Nephron progenitor cell (in vitro differentiated cells): ENCODE results near the gene PEMT.

Experiments used
- DNase-seq: peaks from one replicate; pipeline ENCODE4 v3.0.0; 2021
- H3K27ac Mint-ChIP-seq: 2 replicates; pipeline ENCODE4 v1.8.0; 2021; ENCODE audit warnings: mild to moderate bottlenecking, moderate library complexity, mixed read lengths
- H3K27me3 Mint-ChIP-seq: 2 replicates; pipeline ENCODE4 v1.8.0; 2021; ENCODE audit warnings: mild to moderate bottlenecking, low read depth, mixed read lengths; ENCODE audit not compliant: poor library complexity
- H3K36me3 Mint-ChIP-seq: 2 replicates; pipeline ENCODE4 v1.8.0; 2021; ENCODE audit warnings: low read depth, mixed read lengths
- H3K4me1 Mint-ChIP-seq: 2 replicates; pipeline ENCODE4 v1.8.0; 2021; ENCODE audit warnings: mixed read lengths
- H3K4me3 Mint-ChIP-seq: 2 replicates; pipeline ENCODE4 v1.8.0; 2021; ENCODE audit warnings: mild to moderate bottlenecking, moderate library complexity, mixed read lengths
- H3K9me3 Mint-ChIP-seq: 2 replicates; pipeline ENCODE4 v1.8.0; 2021; ENCODE audit warnings: mild to moderate bottlenecking, moderate library complexity, mixed read lengths
- CTCF ChIP-seq: fragments of 200-600 bp; sonication (generic); IDR thresholded peaks from 2 replicates; pipeline ENCODE4 v1.5.0; 2021; ENCODE audit warnings: antibody characterized with exemption

Gene PEMT

GRCh38 chr17:17566896-17567513 is 24.5 kb downstream of the PEMT start:
- Mint-ChIP-seq H3K9me3 (no peaks in the 10 kb centered on the region), H3K36me3 (no peaks in the 10 kb centered on the region), H3K4me1 (peaks cover 33% of the 10 kb centered on the region), H3K4me3 (no peak overlapping the region), H3K27ac (no peak overlapping the region), H3K27me3 (peaks cover 5% of the 10 kb centered on the region)
- no peak for DNase-seq
- no peak for TF ChIP-seq CTCF

- no peak for TF ChIP-seq CTCF
- no peak overlapping the region for H3K4me3 Mint-ChIP-seq
- no peaks in the 10 kb centered on the region for H3K36me3 Mint-ChIP-seq
- no peak for DNase-seq
- H3K27ac Mint-ChIP-seq = no peak overlapping the region
- H3K9me3 Mint-ChIP-seq = no peaks in the 10 kb centered on the region
- peaks cover 7% of the 10 kb centered on the region for H3K27me3 Mint-ChIP-seq
- peaks cover 31% of the 10 kb centered on the region for H3K4me1 Mint-ChIP-seq
Observed at GRCh38 chr17:17565471-17566339, 25.8 kb downstream of the PEMT start.

- Mint-ChIP-seq H3K27ac (peak overlapping the region; percentile 78), H3K27me3 (peaks cover 7% of the 10 kb centered on the region), H3K36me3 (no peaks in the 10 kb centered on the region), H3K4me3 (no peak overlapping the region), H3K9me3 (no peaks in the 10 kb centered on the region), H3K4me1 (peaks cover 31% of the 10 kb centered on the region)
- DNase-seq = no peak
- no peak for TF ChIP-seq CTCF
Observed at GRCh38 chr17:17564896-17565295, 26.6 kb downstream of the PEMT start.

- TF ChIP-seq CTCF = no peak
- Mint-ChIP-seq H3K36me3 (no peaks in the 10 kb centered on the region), H3K27ac (no peak overlapping the region), H3K9me3 (no peaks in the 10 kb centered on the region), H3K4me3 (no peak overlapping the region), H3K27me3 (peaks cover 7% of the 10 kb centered on the region), H3K4me1 (peaks cover 31% of the 10 kb centered on the region)
- no peak for DNase-seq
Observed at GRCh38 chr17:17564323-17564722, 27.2 kb downstream of the PEMT start.

- no peak overlapping the region for H3K4me3 Mint-ChIP-seq
- H3K36me3 Mint-ChIP-seq = no peaks in the 10 kb centered on the region
- no peaks in the 10 kb centered on the region for H3K9me3 Mint-ChIP-seq
- no peak for DNase-seq
- peaks cover 5% of the 10 kb centered on the region for H3K27me3 Mint-ChIP-seq
- H3K4me1 Mint-ChIP-seq = peaks cover 31% of the 10 kb centered on the region
- H3K27ac Mint-ChIP-seq = no peak overlapping the region
- no peak for TF ChIP-seq CTCF
Observed at GRCh38 chr17:17563530-17563929, 28.0 kb downstream of the PEMT start.
